ENCODE measurements around the gene MCOLN1. TPM values are rescaled to one million over a fixed set of nuclear protein-coding genes. Genes with fewer than 3 reads are reported as not detected.

Gene MCOLN1
- total RNA-seq, 1 donor from 2014 or later, result 33.3 TPM

- H3K36me3 Mint-ChIP-seq (ENCODE audit: unreplicated experiment), result no peaks in the 10 kb centered on the region
- no peak for DNase-seq (ENCODE audit: extremely low spot score, unreplicated experiment)
- peaks cover 11% of the 10 kb centered on the region for H3K27me3 Mint-ChIP-seq (ENCODE audit: unreplicated experiment)
- no peak overlapping the region for H3K27ac Mint-ChIP-seq (ENCODE audit: unreplicated experiment)
- H3K4me3 Mint-ChIP-seq (ENCODE audit: unreplicated experiment), result no peak overlapping the region
- no peak for TF ChIP-seq CTCF (IDR thresholded peaks at IDR 0.05)
- H3K4me1 Mint-ChIP-seq (ENCODE audit: unreplicated experiment), result peaks cover 11% of the 10 kb centered on the region
- no peaks in the 10 kb centered on the region for H3K9me3 Mint-ChIP-seq (ENCODE audit: unreplicated experiment)
Observed at GRCh38 chr19:7504684-7505083, 17.7 kb upstream of the MCOLN1 start.

GRCh38 chr19:7505288-7505681 lies 17.1 kb upstream of the MCOLN1 start:
- Mint-ChIP-seq H3K27ac (ENCODE audit: unreplicated experiment) (no peak overlapping the region), H3K4me3 (ENCODE audit: unreplicated experiment) (no peak overlapping the region), H3K4me1 (ENCODE audit: unreplicated experiment) (peaks cover 11% of the 10 kb centered on the region), H3K27me3 (ENCODE audit: unreplicated experiment) (peaks cover 9% of the 10 kb centered on the region), H3K9me3 (ENCODE audit: unreplicated experiment) (no peaks in the 10 kb centered on the region), H3K36me3 (ENCODE audit: unreplicated experiment) (no peaks in the 10 kb centered on the region)
- DNase-seq (ENCODE audit: extremely low spot score, unreplicated experiment), result no peak
- TF ChIP-seq CTCF (IDR thresholded peaks at IDR 0.05), result no peak

- no peak for TF ChIP-seq CTCF (IDR thresholded peaks at IDR 0.05)
Observed at GRCh38 chr19:7505682-7506384, 16.6 kb upstream of the MCOLN1 start.

GRCh38 chr19:7506385-7507328 lies 15.8 kb upstream of the MCOLN1 start:
- DNase-seq (ENCODE audit: extremely low spot score, unreplicated experiment), result no peak
- peaks cover 11% of the 10 kb centered on the region for H3K4me1 Mint-ChIP-seq (ENCODE audit: unreplicated experiment)
- H3K4me3 Mint-ChIP-seq (ENCODE audit: unreplicated experiment), result no peak overlapping the region
- no peaks in the 10 kb centered on the region for H3K36me3 Mint-ChIP-seq (ENCODE audit: unreplicated experiment)
- H3K27ac Mint-ChIP-seq (ENCODE audit: unreplicated experiment), result no peak overlapping the region
- peaks cover 4% of the 10 kb centered on the region for H3K27me3 Mint-ChIP-seq (ENCODE audit: unreplicated experiment)
- TF ChIP-seq CTCF (IDR thresholded peaks at IDR 0.05), result no peak
- no peaks in the 10 kb centered on the region for H3K9me3 Mint-ChIP-seq (ENCODE audit: unreplicated experiment)

More at GRCh38 chr19:7505682-7506384, 16.6 kb upstream of the MCOLN1 start:
- Mint-ChIP-seq H3K4me1 (ENCODE audit: unreplicated experiment) (peaks cover 11% of the 10 kb centered on the region), H3K27ac (ENCODE audit: unreplicated experiment) (no peak overlapping the region), H3K9me3 (ENCODE audit: unreplicated experiment) (no peaks in the 10 kb centered on the region), H3K36me3 (ENCODE audit: unreplicated experiment) (no peaks in the 10 kb centered on the region), H3K27me3 (ENCODE audit: unreplicated experiment) (peaks cover 9% of the 10 kb centered on the region), H3K4me3 (ENCODE audit: unreplicated experiment) (no peak overlapping the region)
- no peak for DNase-seq (ENCODE audit: extremely low spot score, unreplicated experiment)

GRCh38 chr19:7507884-7508283 lies 14.5 kb upstream of the MCOLN1 start:
- no peaks in the 10 kb centered on the region for H3K9me3 Mint-ChIP-seq (ENCODE audit: unreplicated experiment)
- peaks cover 11% of the 10 kb centered on the region for H3K4me1 Mint-ChIP-seq (ENCODE audit: unreplicated experiment)
- H3K36me3 Mint-ChIP-seq (ENCODE audit: unreplicated experiment), result no peaks in the 10 kb centered on the region
- TF ChIP-seq CTCF (IDR thresholded peaks at IDR 0.05), result no peak
- peak; percentile 89 for DNase-seq (ENCODE audit: extremely low spot score, unreplicated experiment)
- H3K4me3 Mint-ChIP-seq (ENCODE audit: unreplicated experiment), result no peak overlapping the region
- H3K27me3 Mint-ChIP-seq (ENCODE audit: unreplicated experiment), result peaks cover 3% of the 10 kb centered on the region
- no peak overlapping the region for H3K27ac Mint-ChIP-seq (ENCODE audit: unreplicated experiment)
